K562 (cell line): ENCODE results near the gene SLC7A11. TPM values are rescaled to one million over a fixed set of nuclear protein-coding genes. Genes with fewer than 3 reads are reported as not detected.
A peak's percentile ranks its signal among the peaks of the same experiment; 100 is the strongest.

ENCODE experiments used
- ATAC-seq: fragments of 200-7000 bp; cut with Tn5 transposase; 3 replicates; pipeline ENCODE4 v1.9.1; 2020; ENCODE audit warnings: moderate library complexity
- BruUV-seq: library from RNA; stranded (reverse); fragments of 400-500 nt; replicated peaks from 2 replicates; lab custom pipeline; 2021; lab: Mats Ljungman, UMichigan
- CTCF ChIA-PET: fragments of 300-600 bp; formaldehyde crosslinking; extraction: SDS; loops from one replicate; lab custom pipeline; 2021; ENCODE audit warnings: low intra/inter-chr PET ratio; lab: Yijun Ruan, JAX
- POLR2A ChIA-PET: fragments of 300-600, 350-650 bp; sonication (Branson Sonifier 250); formaldehyde crosslinking; extraction: SDS; loops from one replicate; lab custom pipeline; 2021; ENCODE audit warnings: antibody characterized with exemption, inconsistent platforms; lab: Yijun Ruan, JAX
- DNase-seq, 4 experiments: peaks; one replicate each; pipeline versions ENCODE4 v3.0.0 to v3.0.0-alpha.2; 2011 to 2018; ENCODE audit warnings: low spot score in 3 of 4, mixed read lengths in 3 of 4; ENCODE audit errors: extremely low read depth in 1 of 4
- FAIRE-seq: peaks from 2 replicates; lab custom pipeline; 2011; peaks lifted over from hg19 to GRCh38; lab: Jason Lieb, UNC
- H2AFZ ChIP-seq: 2 replicates; pipeline ENCODE4 v1.6.0; 2011; ENCODE audit warnings: low read depth, low read length, control low read depth, inconsistent platforms
- H3K27ac ChIP-seq: fragments of 200-600 bp; 3 replicates; pipeline ENCODE4 v1.8.0; 2011; ENCODE audit warnings: low read depth, mild to moderate bottlenecking, control low read depth, inconsistent platforms, low read length, moderate library complexity, mixed read lengths; ENCODE audit errors: extremely low read depth
- H3K27me3 ChIP-seq, 2 experiments: fragments of 300-600 bp in 1 of 2; 2 replicates in 1 of 2; 3 replicates in 1 of 2; pipeline versions ENCODE4 v1.6.0 to v1.8.0; 2011; ENCODE audit warnings: inconsistent platforms in 2 of 2, low read length in 2 of 2, mild to moderate bottlenecking in 1 of 2, mixed read lengths in 1 of 2, moderate library complexity in 1 of 2; ENCODE audit not compliant: control insufficient read depth in 2 of 2, insufficient read depth in 2 of 2
- H3K36me3 ChIP-seq: fragments of 300-600 bp; 3 replicates; pipeline ENCODE4 v1.8.0; 2011; ENCODE audit warnings: mild to moderate bottlenecking, low read length, inconsistent platforms; ENCODE audit not compliant: control insufficient read depth, insufficient read depth
- H3K4me1 ChIP-seq, 2 experiments: fragments of 200-600 bp in 1 of 2; replicated peaks in 1 of 2; 2 replicates in 1 of 2; 3 replicates in 1 of 2; pipeline versions ENCODE4 v1.5.1 to v1.8.0; 2011; ENCODE audit warnings: inconsistent platforms in 2 of 2, low read length in 2 of 2, mild to moderate bottlenecking in 1 of 2, mixed read lengths in 1 of 2, moderate library complexity in 1 of 2; ENCODE audit not compliant: control insufficient read depth in 2 of 2, insufficient read depth in 2 of 2
- H3K4me2 ChIP-seq: 2 replicates; pipeline ENCODE4 v1.6.1; 2011; ENCODE audit warnings: low read length, control low read depth, inconsistent platforms, mixed read lengths; ENCODE audit not compliant: insufficient read depth
- H3K4me3 ChIP-seq: fragments of 200-600 bp; sonication (generic), shearing (Covaris generic); 2 replicates; pipeline ENCODE4 v1.5.1; 2016; ENCODE audit warnings: control low read depth, inconsistent platforms
- H3K79me2 ChIP-seq: fragments of 200-600 bp; 3 replicates; pipeline ENCODE4 v1.8.0; 2011; ENCODE audit warnings: low read length, inconsistent platforms; ENCODE audit not compliant: control insufficient read depth, insufficient read depth
- H3K9ac ChIP-seq, 2 experiments: 2 replicates each; pipeline versions ENCODE4 v1.6.0 to v1.6.1; 2011; ENCODE audit warnings: low read depth in 2 of 2, low read length in 2 of 2, control low read depth in 1 of 2, inconsistent platforms in 1 of 2, mild to moderate bottlenecking in 1 of 2, mixed read lengths in 1 of 2; ENCODE audit not compliant: insufficient read depth in 1 of 2
- H3K9me1 ChIP-seq: one replicate; pipeline ENCODE4 v1.6.0; 2011; ENCODE audit warnings: inconsistent platforms, mild to moderate bottlenecking, low read length, moderate library complexity; ENCODE audit not compliant: control insufficient read depth, insufficient read depth
- H3K9me3 ChIP-seq: replicated peaks from 2 replicates; pipeline ENCODE4 v1.5.1; 2011; ENCODE audit warnings: low read depth, low read length, inconsistent platforms; ENCODE audit not compliant: control insufficient read depth, insufficient read depth
- H4K20me1 ChIP-seq: replicated peaks from 2 replicates; pipeline ENCODE4 v1.6.1; 2011; ENCODE audit warnings: low read length, inconsistent platforms, mixed read lengths; ENCODE audit not compliant: control insufficient read depth, insufficient read depth
- JUN ChIP-seq, 2 experiments: sonication (generic) in 1 of 2; formaldehyde crosslinking in 1 of 2; IDR thresholded peaks; 2 replicates each; pipeline versions ENCODE4 v1.6.1 to v1.8.0; 2012 to 2022; ENCODE audit warnings: borderline replicate concordance in 2 of 2, mild to moderate bottlenecking in 2 of 2, improper control_type of control experiment in 1 of 2, low read depth in 1 of 2, low read length in 1 of 2, missing genetic modification reagents in 1 of 2
- MCM2 ChIP-seq: fragments of 450-650 bp; IDR thresholded peaks from 2 replicates; pipeline ENCODE4 v1.6.1; 2017; ENCODE audit warnings: low read depth, mild to moderate bottlenecking
- NR2C1 ChIP-seq, 2 experiments: fragments of 450-650 bp; IDR thresholded peaks; 2 replicates each; pipeline ENCODE4 v1.6.1; 2017; ENCODE audit warnings: mild to moderate bottlenecking in 2 of 2, antibody characterized with exemption in 1 of 2, inconsistent platforms in 1 of 2, missing compliant biosample characterization in 1 of 2, missing genetic modification characterization in 1 of 2
- SETDB1 ChIP-seq: IDR thresholded peaks from one replicate; pipeline ENCODE4 v1.6.1; 2012; ENCODE audit warnings: low read length, control low read depth, inconsistent platforms
- WGBS: fragments of 100-300 bp; shearing (Covaris generic); methylation state at CpG from one replicate; pipeline ENCODE4 v1.1.6; 2016; ENCODE audit warnings: low coverage, mixed read lengths; ENCODE audit not compliant: insufficient coverage; ENCODE audit errors: missing lambda C conversion rate; 5-methylcytosine and 5-hydroxymethylcytosine counted together
- in situ Hi-C: fragments of 300-500 bp; cut with MboI; formaldehyde crosslinking; loops from 4 replicates; pipeline ENCODE4 v1.15.0; 2018; ENCODE audit warnings: inconsistent platforms, mixed read lengths
- intact Hi-C: fragments of 100-400 bp; cut with micrococcal nuclease; formaldehyde crosslinking; loops from 2 replicates; pipeline ENCODE4 v1.14.2; 2022
- polyA plus RNA-seq, 8 experiments: library from polyadenylated mRNA; depleted of rRNA in 4 of 8; stranded (reverse) in 5 of 8; unstranded in 3 of 8; fragments of >200 nt; fragmentation: Nextera tagmentation in 2 of 8; fragmentation: Illumina TruSeq in 1 of 8; extraction: Ambion mirVana in 2 of 8; extraction: Trizol in 1 of 8; gene quantifications; 2 replicates each; pipeline versions ENCODE4 v1.2.1 to v1.2.3, GENCODE V29; 2011 to 2014; ENCODE audit warnings: inconsistent platforms in 1 of 8, missing spikeins in 1 of 8
- total RNA-seq, 7 experiments: library from RNA; depleted of rRNA in 6 of 7; stranded (reverse); fragments of >200 nt in 6 of 7; fragmentation: Illumina TruSeq in 2 of 7; extraction: Trizol in 2 of 7; gene quantifications; 2 replicates each; pipeline versions ENCODE4 v1.2.1 to v1.2.3, GENCODE V29; 2011 to 2021; ENCODE audit warnings: low replicate concordance in 1 of 7
- TF ChIP-seq, protein P1 (sequence below), 2 experiments: fragments of 450-650 bp; conservative IDR thresholded peaks; 2 replicates each; pipeline ENCODE4 v1.6.1; 2017; ENCODE audit warnings: mild to moderate bottlenecking in 2 of 2, moderate library complexity in 2 of 2
- TF ChIP-seq, protein P2 (sequence below): sonication (generic); formaldehyde crosslinking; IDR thresholded peaks from 2 replicates; pipeline ENCODE4 v1.9.0; 2022; ENCODE audit warnings: mild to moderate bottlenecking, missing genetic modification reagents
- TF ChIP-seq, protein P3 (sequence below): fragments of 450-650 bp; IDR thresholded peaks from 2 replicates; pipeline ENCODE4 v1.6.1; 2017; ENCODE audit warnings: antibody characterized with exemption, mild to moderate bottlenecking

The SLC7A11 gene
- total and polyA plus RNA-seq, 9 of the 15 experiments (the other 6 are each of a cell fraction or from before 2014, with no cell fraction given) = 4.5 to 26.1 (median 13.5) TPM

DNA sequence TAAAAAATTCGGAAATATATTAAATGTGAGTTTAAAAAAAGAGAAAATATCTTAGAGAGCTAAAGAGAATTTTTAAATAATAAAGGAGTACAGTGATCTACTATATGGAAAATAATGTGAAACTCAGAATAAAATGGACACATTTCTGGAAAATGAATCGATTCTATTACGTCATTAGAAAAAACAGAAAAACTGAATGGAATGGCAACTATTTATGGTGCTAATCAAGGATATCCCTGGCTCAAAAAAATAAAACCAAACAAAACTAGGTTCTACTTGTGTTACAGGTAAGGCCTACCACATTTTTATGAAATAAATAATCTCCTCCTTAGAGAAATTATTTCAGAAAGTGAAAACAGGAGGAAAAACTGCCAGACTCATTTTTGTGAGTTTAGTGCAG is 5.5 kb upstream of the SLC7A11 start:
- Histone ChIP-seq H2AFZ (peak overlapping the region; percentile 63), H4K20me1 (no peaks in the 10 kb centered on the region), H3K9me3 (no peaks in the 10 kb centered on the region), H3K4me3 (no peak overlapping the region), H3K9me1 (no peaks in the 10 kb centered on the region), H3K27ac (no peak overlapping the region), H3K36me3 (no peaks in the 10 kb centered on the region), H3K9ac (no peak overlapping the region), H3K4me1 (peaks cover 0 to 11% of the 10 kb centered on the region in 2 experiments; a peak in 3 of 5 replicates), H3K79me2 (no peaks in the 10 kb centered on the region), H3K27me3 (no peaks in the 10 kb centered on the region), H3K4me2 (no peak overlapping the region)
- in situ Hi-C loops (no loop called here), intact Hi-C loops (loop anchor here (10.0 kb wide), 2 partner anchors 527 to 767 kb away; partner anchors contain the start of gene NOCT)
- ATAC-seq (no peak), DNase-seq (no peak), FAIRE-seq (no peak)
- 86% methylated on average over 3 of the region's 3 CpGs for WGBS
- no TSS peak for BruUV-seq
- POLR2A ChIA-PET = no interaction called here
- CTCF ChIA-PET = no interaction called here
- TF ChIP-seq, protein P1, sequence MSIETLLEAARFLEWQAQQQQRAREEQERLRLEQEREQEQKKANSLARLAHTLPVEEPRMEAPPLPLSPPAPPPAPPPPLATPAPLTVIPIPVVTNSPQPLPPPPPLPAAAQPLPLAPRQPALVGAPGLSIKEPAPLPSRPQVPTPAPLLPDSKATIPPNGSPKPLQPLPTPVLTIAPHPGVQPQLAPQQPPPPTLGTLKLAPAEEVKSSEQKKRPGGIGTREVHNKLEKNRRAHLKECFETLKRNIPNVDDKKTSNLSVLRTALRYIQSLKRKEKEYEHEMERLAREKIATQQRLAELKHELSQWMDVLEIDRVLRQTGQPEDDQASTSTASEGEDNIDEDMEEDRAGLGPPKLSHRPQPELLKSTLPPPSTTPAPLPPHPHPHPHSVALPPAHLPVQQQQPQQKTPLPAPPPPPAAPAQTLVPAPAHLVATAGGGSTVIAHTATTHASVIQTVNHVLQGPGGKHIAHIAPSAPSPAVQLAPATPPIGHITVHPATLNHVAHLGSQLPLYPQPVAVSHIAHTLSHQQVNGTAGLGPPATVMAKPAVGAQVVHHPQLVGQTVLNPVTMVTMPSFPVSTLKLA (conservative IDR thresholded peaks at IDR 0.05) = 0 out of 4 replicates have a peak, but pooled peaks of 1 of the 2 experiments have one; percentile 3
- TF ChIP-seq SETDB1 (no peak), MCM2 (no peak)

DNA sequence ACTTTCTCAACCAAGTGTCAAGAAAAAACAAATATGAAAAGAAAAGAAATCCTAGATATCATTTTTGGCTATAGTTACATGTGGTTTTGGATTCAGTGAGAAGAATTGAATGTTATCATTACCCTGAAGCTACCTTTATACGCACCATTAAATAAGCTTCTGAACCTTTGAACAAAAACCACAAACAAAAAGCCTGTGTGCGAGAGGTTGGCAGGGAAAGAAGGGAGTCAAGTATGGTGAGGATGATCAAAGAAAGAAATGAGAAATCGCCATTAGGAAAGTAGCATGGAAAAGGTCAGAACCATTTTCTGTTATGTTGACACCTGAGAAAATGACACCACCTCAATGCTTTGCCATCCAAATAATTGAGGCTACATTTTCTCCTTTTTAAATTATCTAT is 1.2 kb upstream of the SLC7A11 start:
- DNase-seq = no peak
- no peaks in the 10 kb centered on the region for H4K20me1 ChIP-seq
- in situ Hi-C loops = no loop called here
- 22% methylated on average over 3 of the region's 3 CpGs for WGBS
- ATAC-seq = no peak
- peaks cover 38% of the 10 kb centered on the region for H3K79me2 ChIP-seq
- ChIA-PET CTCF (no interaction called here), POLR2A (interaction anchor here (1.1 to 4.9 kb wide), 3 partner anchors 12 to 18 kb away, joined by 3 to 40 read pairs (median 3); no protein-coding TSS in a partner anchor)
- peak overlapping the region; percentile 99 for H2AFZ ChIP-seq
- peak overlapping the region in 1 of 2 experiments; percentile 83; a peak in 2 of 4 replicates for H3K9ac ChIP-seq
- H3K27me3 ChIP-seq = no peaks in the 10 kb centered on the region
- H3K9me3 ChIP-seq = no peaks in the 10 kb centered on the region
- BruUV-seq = no TSS peak
- peak overlapping the region; percentile 48 for H3K4me2 ChIP-seq
- H3K36me3 ChIP-seq = no peaks in the 10 kb centered on the region
- H3K4me3 ChIP-seq = no peak overlapping the region
- no peaks in the 10 kb centered on the region for H3K9me1 ChIP-seq
- intact Hi-C loops = loop anchor here (2.0 to 10.0 kb wide), 4 partner anchors 195 to 771 kb away; partner anchors contain the start of gene NOCT
- no peak for FAIRE-seq
- H3K4me1 ChIP-seq = peaks cover 0 to 11% of the 10 kb centered on the region in 2 experiments; a peak in 4 of 5 replicates
- H3K27ac ChIP-seq = peak overlapping the region; percentile 99
- TF ChIP-seq JUN (IDR thresholded peaks at IDR 0.05; ENCODE audit: borderline replicate concordance, low read depth, low read length) (no peak), JUN (CRISPR knock-in tag; IDR thresholded peaks at IDR 0.05; ENCODE audit: borderline replicate concordance) (no peak), NR2C1 (IDR thresholded peaks at IDR 0.05) (no peak), NR2C1 (tag; IDR thresholded peaks at IDR 0.05) (0 out of 2 replicates have a peak, but pooled peaks have one; percentile 24)
- TF ChIP-seq, protein P2, sequence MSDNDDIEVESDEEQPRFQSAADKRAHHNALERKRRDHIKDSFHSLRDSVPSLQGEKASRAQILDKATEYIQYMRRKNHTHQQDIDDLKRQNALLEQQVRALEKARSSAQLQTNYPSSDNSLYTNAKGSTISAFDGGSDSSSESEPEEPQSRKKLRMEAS (CRISPR knock-in tag) = no peak
- TF ChIP-seq, protein P3, sequence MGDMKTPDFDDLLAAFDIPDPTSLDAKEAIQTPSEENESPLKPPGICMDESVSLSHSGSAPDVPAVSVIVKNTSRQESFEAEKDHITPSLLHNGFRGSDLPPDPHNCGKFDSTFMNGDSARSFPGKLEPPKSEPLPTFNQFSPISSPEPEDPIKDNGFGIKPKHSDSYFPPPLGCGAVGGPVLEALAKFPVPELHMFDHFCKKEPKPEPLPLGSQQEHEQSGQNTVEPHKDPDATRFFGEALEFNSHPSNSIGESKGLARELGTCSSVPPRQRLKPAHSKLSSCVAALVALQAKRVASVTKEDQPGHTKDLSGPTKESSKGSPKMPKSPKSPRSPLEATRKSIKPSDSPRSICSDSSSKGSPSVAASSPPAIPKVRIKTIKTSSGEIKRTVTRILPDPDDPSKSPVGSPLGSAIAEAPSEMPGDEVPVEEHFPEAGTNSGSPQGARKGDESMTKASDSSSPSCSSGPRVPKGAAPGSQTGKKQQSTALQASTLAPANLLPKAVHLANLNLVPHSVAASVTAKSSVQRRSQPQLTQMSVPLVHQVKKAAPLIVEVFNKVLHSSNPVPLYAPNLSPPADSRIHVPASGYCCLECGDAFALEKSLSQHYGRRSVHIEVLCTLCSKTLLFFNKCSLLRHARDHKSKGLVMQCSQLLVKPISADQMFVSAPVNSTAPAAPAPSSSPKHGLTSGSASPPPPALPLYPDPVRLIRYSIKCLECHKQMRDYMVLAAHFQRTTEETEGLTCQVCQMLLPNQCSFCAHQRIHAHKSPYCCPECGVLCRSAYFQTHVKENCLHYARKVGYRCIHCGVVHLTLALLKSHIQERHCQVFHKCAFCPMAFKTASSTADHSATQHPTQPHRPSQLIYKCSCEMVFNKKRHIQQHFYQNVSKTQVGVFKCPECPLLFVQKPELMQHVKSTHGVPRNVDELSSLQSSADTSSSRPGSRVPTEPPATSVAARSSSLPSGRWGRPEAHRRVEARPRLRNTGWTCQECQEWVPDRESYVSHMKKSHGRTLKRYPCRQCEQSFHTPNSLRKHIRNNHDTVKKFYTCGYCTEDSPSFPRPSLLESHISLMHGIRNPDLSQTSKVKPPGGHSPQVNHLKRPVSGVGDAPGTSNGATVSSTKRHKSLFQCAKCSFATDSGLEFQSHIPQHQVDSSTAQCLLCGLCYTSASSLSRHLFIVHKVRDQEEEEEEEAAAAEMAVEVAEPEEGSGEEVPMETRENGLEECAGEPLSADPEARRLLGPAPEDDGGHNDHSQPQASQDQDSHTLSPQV = peak; percentile 83; the same call in 1 of the 2 replicates
